ENCODE results near the gene OAF. TPM values are rescaled to one million over a fixed set of nuclear protein-coding genes. Genes with fewer than 3 reads are reported as not detected.

The OAF gene
- total RNA-seq, 1 experiment from 2014 or later, result 11.3 TPM

GRCh38 chr11:120224972-120225909 lies 14.4 kb downstream of the OAF start:
- Mint-ChIP-seq H3K4me3 (ENCODE audit: low read depth, unreplicated experiment) (no peak overlapping the region), H3K27me3 (ENCODE audit: unreplicated experiment) (no peaks in the 10 kb centered on the region)

GRCh38 chr11:120226242-120226641 lies 15.4 kb downstream of the OAF start:
- no TSS peak for BruUV-seq (replicated peaks)
- TF ChIP-seq CTCF (IDR thresholded peaks at IDR 0.05; ENCODE audit: unreplicated experiment), result no peak
- H3K4me1 Mint-ChIP-seq (ENCODE audit: low read depth, unreplicated experiment), result no peaks in the 10 kb centered on the region
- no peak overlapping the region for H3K27ac Mint-ChIP-seq (ENCODE audit: unreplicated experiment)
- intact Hi-C loops (cut with micrococcal nuclease; ENCODE audit: unreplicated experiment), result no loop called here
- no peaks in the 10 kb centered on the region for H3K36me3 Mint-ChIP-seq (ENCODE audit: insufficient read depth, unreplicated experiment)
- CTCF ChIA-PET, result no interaction called here
- peaks cover 2% of the 10 kb centered on the region for H3K27me3 Mint-ChIP-seq (ENCODE audit: unreplicated experiment)
- H3K9me3 Mint-ChIP-seq (ENCODE audit: low read depth, unreplicated experiment), result no peaks in the 10 kb centered on the region
- H3K4me3 Mint-ChIP-seq (ENCODE audit: low read depth, unreplicated experiment), result no peak overlapping the region
- DNase-seq, result no peak

More at GRCh38 chr11:120224972-120225909, 14.4 kb downstream of the OAF start:
- TF ChIP-seq CTCF (IDR thresholded peaks at IDR 0.05; ENCODE audit: unreplicated experiment), result no peak
- no peak for DNase-seq
- H3K27ac Mint-ChIP-seq (ENCODE audit: unreplicated experiment), result no peak overlapping the region
- H3K4me1 Mint-ChIP-seq (ENCODE audit: low read depth, unreplicated experiment), result no peaks in the 10 kb centered on the region
- no peaks in the 10 kb centered on the region for H3K9me3 Mint-ChIP-seq (ENCODE audit: low read depth, unreplicated experiment)
- BruUV-seq (replicated peaks), result no TSS peak
- no peaks in the 10 kb centered on the region for H3K36me3 Mint-ChIP-seq (ENCODE audit: insufficient read depth, unreplicated experiment)
- CTCF ChIA-PET, result no interaction called here
- intact Hi-C loops (cut with micrococcal nuclease; ENCODE audit: unreplicated experiment), result no loop called here

- Mint-ChIP-seq H3K36me3 (ENCODE audit: insufficient read depth, unreplicated experiment) (no peaks in the 10 kb centered on the region), H3K4me1 (ENCODE audit: low read depth, unreplicated experiment) (no peaks in the 10 kb centered on the region), H3K27ac (ENCODE audit: unreplicated experiment) (no peak overlapping the region), H3K4me3 (ENCODE audit: low read depth, unreplicated experiment) (no peak overlapping the region), H3K27me3 (ENCODE audit: unreplicated experiment) (peaks cover 6% of the 10 kb centered on the region), H3K9me3 (ENCODE audit: low read depth, unreplicated experiment) (no peaks in the 10 kb centered on the region)
- CTCF ChIA-PET, result no interaction called here
- intact Hi-C loops (cut with micrococcal nuclease; ENCODE audit: unreplicated experiment), result no loop called here
- no peak for TF ChIP-seq CTCF (IDR thresholded peaks at IDR 0.05; ENCODE audit: unreplicated experiment)
- BruUV-seq (replicated peaks), result no TSS peak
- DNase-seq, result no peak
Observed at GRCh38 chr11:120226714-120227113, 15.9 kb downstream of the OAF start.

DNA sequence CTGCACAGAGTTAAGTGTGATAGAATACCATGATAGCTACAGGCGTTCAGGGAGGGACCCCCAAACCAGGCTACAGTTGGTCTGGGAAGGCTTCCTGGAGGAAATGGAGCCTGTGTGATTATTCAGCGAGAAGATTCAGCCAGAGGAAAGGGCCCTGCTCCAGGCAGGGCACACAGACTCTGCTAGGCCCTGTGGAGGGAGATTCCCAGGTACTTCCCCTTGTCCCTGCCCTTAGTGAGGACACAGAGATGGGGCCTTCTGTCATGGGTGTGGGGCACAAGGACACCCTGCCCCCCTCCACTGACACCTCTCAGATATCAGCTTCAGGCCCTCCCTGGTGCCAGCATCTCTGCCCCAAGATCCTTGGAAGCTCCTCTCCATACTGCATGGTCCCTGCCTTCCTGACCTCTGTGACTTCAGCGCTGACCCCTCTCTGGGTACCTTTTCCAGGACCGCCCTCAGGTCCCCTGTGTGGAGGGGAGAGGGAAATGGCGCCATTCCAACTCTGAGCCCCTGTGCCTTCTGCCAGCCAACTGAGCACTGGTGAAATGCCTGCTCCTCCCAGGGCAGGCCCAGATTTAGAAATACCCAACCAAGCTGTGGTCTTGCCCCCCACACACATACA lies 16.5 kb downstream of the OAF start:
- no peak overlapping the region for H3K4me3 Mint-ChIP-seq (ENCODE audit: low read depth, unreplicated experiment)
- H3K36me3 Mint-ChIP-seq (ENCODE audit: insufficient read depth, unreplicated experiment), result no peaks in the 10 kb centered on the region
- BruUV-seq (replicated peaks), result no TSS peak
- no peak for TF ChIP-seq CTCF (IDR thresholded peaks at IDR 0.05; ENCODE audit: unreplicated experiment)
- no peak overlapping the region for H3K27ac Mint-ChIP-seq (ENCODE audit: unreplicated experiment)
- H3K4me1 Mint-ChIP-seq (ENCODE audit: low read depth, unreplicated experiment), result no peaks in the 10 kb centered on the region
- intact Hi-C loops (cut with micrococcal nuclease; ENCODE audit: unreplicated experiment), result no loop called here
- no peaks in the 10 kb centered on the region for H3K9me3 Mint-ChIP-seq (ENCODE audit: low read depth, unreplicated experiment)
- DNase-seq, result no peak
- H3K27me3 Mint-ChIP-seq (ENCODE audit: unreplicated experiment), result peaks cover 13% of the 10 kb centered on the region
- CTCF ChIA-PET, result no interaction called here
